GM18498 (cell line): ENCODE measurements around the gene CARMIL1.

Experiments used
- ATAC-seq: cut with Tn5 transposase; IDR thresholded peaks from one replicate; pipeline ENCODE4 v1.9.1; 2021; ENCODE audit warnings: mild to moderate bottlenecking, moderate library complexity; ENCODE audit not compliant: unreplicated experiment

The CARMIL1 gene

GRCh38 chr6:25637960-25638434, 358.8 kb downstream of the CARMIL1 start:
- no peak for ATAC-seq

- ATAC-seq: no peak
Measured at GRCh38 chr6:25639653-25640052, 360.5 kb downstream of the CARMIL1 start.

- ATAC-seq: no peak
Measured at GRCh38 chr6:25640446-25640845, 361.3 kb downstream of the CARMIL1 start.

GRCh38 chr6:25640891-25641290, 361.7 kb downstream of the CARMIL1 start:
- ATAC-seq: no peak

GRCh38 chr6:25641377-25641776, 362.2 kb downstream of the CARMIL1 start:
- ATAC-seq: no peak

GRCh38 chr6:25641940-25642666, 362.9 kb downstream of the CARMIL1 start:
- ATAC-seq: no peak

GRCh38 chr6:25642667-25643328, 363.6 kb downstream of the CARMIL1 start:
- no peak for ATAC-seq

- ATAC-seq: no peak
Measured at GRCh38 chr6:25645916-25646315, 366.7 kb downstream of the CARMIL1 start.

- no peak for ATAC-seq
Measured at GRCh38 chr6:25649611-25650010, 370.4 kb downstream of the CARMIL1 start.

GRCh38 chr6:25652007-25652515, 372.9 kb downstream of the CARMIL1 start, which contains the start of gene SCGN:
SCGN (plus strand) TSS chr6:25652215; CDS start chr6:25652404, 189 bp downstream.
- no peak for ATAC-seq

GRCh38 chr6:25655723-25656122, 376.5 kb downstream of the CARMIL1 start:
- ATAC-seq: no peak

- ATAC-seq: no peak
Measured at GRCh38 chr6:25659633-25660368, 380.6 kb downstream of the CARMIL1 start.

GRCh38 chr6:25660512-25660911, 381.3 kb downstream of the CARMIL1 start:
- no peak for ATAC-seq

GRCh38 chr6:25661129-25661779, 382.1 kb downstream of the CARMIL1 start:
- no peak for ATAC-seq

GRCh38 chr6:25665455-25665854, 386.3 kb downstream of the CARMIL1 start:
- ATAC-seq: no peak

GRCh38 chr6:25669413-25669812, 390.2 kb downstream of the CARMIL1 start:
- ATAC-seq: no peak
